Suprapubic skin (tissue), 4 donors: ENCODE data around the gene CTBP2. TPM values are rescaled to one million over a fixed set of nuclear protein-coding genes. Genes with fewer than 3 reads are reported as not detected.

Experiments
- DNase-seq, 2 donors: peaks; one replicate each; pipeline ENCODE4 v3.0.0-alpha.2; 2019; ENCODE audit warnings: low spot score in 2 of 2
- H3K27ac ChIP-seq: fragments of 200-600 bp; sonication (generic); one replicate; pipeline ENCODE4 v1.5.1; 2019
- H3K27me3 ChIP-seq: fragments of 200-600 bp; sonication (generic); one replicate; pipeline ENCODE4 v1.5.1; 2019
- H3K36me3 ChIP-seq: fragments of 200-600 bp; sonication (generic); one replicate; pipeline ENCODE4 v1.5.1; 2019
- H3K4me1 ChIP-seq: fragments of 200-600 bp; sonication (generic); one replicate; pipeline ENCODE4 v1.5.1; 2019
- H3K4me3 ChIP-seq: fragments of 200-600 bp; sonication (generic); one replicate; pipeline ENCODE4 v1.5.1; 2019; ENCODE audit warnings: mild to moderate bottlenecking
- H3K9me3 ChIP-seq: fragments of 200-600 bp; sonication (generic); one replicate; pipeline ENCODE4 v1.5.1; 2019
- CTCF ChIP-seq, 2 donors: fragments of 200-600 bp in 1 of 2; fragments of 450-650 bp in 1 of 2; sonication (generic) in 1 of 2; IDR thresholded peaks; one replicate each; pipeline ENCODE4 v1.5.1; 2016 to 2019; ENCODE audit warnings: antibody characterized with exemption in 2 of 2, mild to moderate bottlenecking in 1 of 2, moderate library complexity in 1 of 2
- EP300 ChIP-seq: sonication (generic); formaldehyde crosslinking; IDR thresholded peaks from one replicate; pipeline ENCODE4 v1.6.1; 2017; ENCODE audit warnings: antibody characterized with exemption
- POLR2A ChIP-seq, 2 donors: fragments of 450-650 bp; IDR thresholded peaks; one replicate each; pipeline ENCODE4 v1.6.1; 2017; ENCODE audit warnings: antibody characterized with exemption in 2 of 2, mild to moderate bottlenecking in 2 of 2, moderate library complexity in 2 of 2
- POLR2AphosphoS5 ChIP-seq, 3 donors: sonication (generic); formaldehyde crosslinking; IDR thresholded peaks; one replicate each; pipeline ENCODE4 v1.6.1; 2017; ENCODE audit warnings: antibody characterized with exemption in 3 of 3
- WGBS: methylation state at CpG from one replicate; pipeline ENCODE4 v1.1.5; 2018; 5-methylcytosine and 5-hydroxymethylcytosine counted together
- total RNA-seq, 4 donors: library from RNA; depleted of rRNA; stranded (reverse); fragments of >200 nt; gene quantifications; one replicate each; pipeline ENCODE4 v1.1.0, GENCODE V29; 2016

Gene CTBP2
- total RNA-seq, 4 donors from 2014 or later: 19.7 to 45.7 (median 29.4) TPM

GRCh38 chr10:124993736-124994451, 166.5 kb downstream of the CTBP2 start:
- no peak for DNase-seq
- TF ChIP-seq CTCF (IDR thresholded peaks at IDR 0.05): no peak
- TF ChIP-seq POLR2AphosphoS5 (IDR thresholded peaks at IDR 0.05): no peak
- TF ChIP-seq EP300: no peak
- no peak for TF ChIP-seq POLR2A (IDR thresholded peaks at IDR 0.05)
- peaks cover 88% of the 10 kb centered on the region for H3K36me3 ChIP-seq
- no peak overlapping the region for H3K4me3 ChIP-seq
- H3K9me3 ChIP-seq: no peaks in the 10 kb centered on the region
- 89% methylated on average over 20 of the region's 21 CpGs for WGBS
- H3K27me3 ChIP-seq: no peaks in the 10 kb centered on the region
- H3K4me1 ChIP-seq: peaks cover 15% of the 10 kb centered on the region
- H3K27ac ChIP-seq: peak overlapping the region; percentile 10

- H3K27ac ChIP-seq: peak overlapping the region; percentile 10
- DNase-seq: no peak
- no peaks in the 10 kb centered on the region for H3K27me3 ChIP-seq
- TF ChIP-seq POLR2AphosphoS5 (IDR thresholded peaks at IDR 0.05) (no peak), CTCF (IDR thresholded peaks at IDR 0.05) (no peak), EP300 (no peak), POLR2A (IDR thresholded peaks at IDR 0.05) (no peak)
- WGBS: 93% methylated on average over 4 of the region's 4 CpGs
- H3K4me3 ChIP-seq: no peak overlapping the region
- peaks cover 82% of the 10 kb centered on the region for H3K36me3 ChIP-seq
- H3K9me3 ChIP-seq: no peaks in the 10 kb centered on the region
- peaks cover 11% of the 10 kb centered on the region for H3K4me1 ChIP-seq
Observed at GRCh38 chr10:124993345-124993708, 167.0 kb downstream of the CTBP2 start.

- Histone ChIP-seq H3K4me3 (no peak overlapping the region), H3K27ac (no peak overlapping the region), H3K9me3 (no peaks in the 10 kb centered on the region), H3K36me3 (peaks cover 78% of the 10 kb centered on the region), H3K27me3 (no peaks in the 10 kb centered on the region), H3K4me1 (peaks cover 11% of the 10 kb centered on the region)
- DNase-seq: peak in 1 of 2 donors; percentile 78
- 65% methylated on average over 20 of the region's 20 CpGs for WGBS
- TF ChIP-seq EP300 (no peak), POLR2A (IDR thresholded peaks at IDR 0.05) (no peak), CTCF (IDR thresholded peaks at IDR 0.05) (peak; percentile 65 to 72), POLR2AphosphoS5 (IDR thresholded peaks at IDR 0.05) (peak in 1 of 3 donors; percentile 55)
Observed at GRCh38 chr10:124992462-124993344, 167.7 kb downstream of the CTBP2 start.

GRCh38 chr10:124991835-124992234, 168.5 kb downstream of the CTBP2 start:
- Histone ChIP-seq H3K36me3 (peaks cover 78% of the 10 kb centered on the region), H3K27me3 (no peaks in the 10 kb centered on the region), H3K9me3 (no peaks in the 10 kb centered on the region), H3K4me1 (peaks cover 11% of the 10 kb centered on the region), H3K4me3 (no peak overlapping the region), H3K27ac (no peak overlapping the region)
- DNase-seq: no peak
- WGBS: 85% methylated on average over 4 of the region's 4 CpGs
- TF ChIP-seq POLR2AphosphoS5 (IDR thresholded peaks at IDR 0.05): no peak
- TF ChIP-seq POLR2A (IDR thresholded peaks at IDR 0.05): no peak
- TF ChIP-seq EP300: no peak
- no peak for TF ChIP-seq CTCF (IDR thresholded peaks at IDR 0.05)
